NCI-H82 treated with DMSO at 0.1 percent for 48 hours (cell line): ENCODE data around the gene ZNF527.
"Not testable (repeated sequence)": the region's sequence is repeated elsewhere in the genome, so short reads cannot be mapped to it uniquely, and the experiment has no call there.

Source experiments
- DNase-seq: peaks from one replicate; lab custom pipeline; 2025; ENCODE audit not compliant: unreplicated experiment; lab: John Stamatoyannopoulos, UW

ZNF527 gene

GRCh38 chr19:37370880-37371661 lies at the start of gene ZNF527:
Gene ZNF527, plus strand, starts transcription at chr19:37371099. Its CDS starts 3,100 bp downstream, at chr19:37374199.
- peak; percentile 96 for DNase-seq

DNA sequence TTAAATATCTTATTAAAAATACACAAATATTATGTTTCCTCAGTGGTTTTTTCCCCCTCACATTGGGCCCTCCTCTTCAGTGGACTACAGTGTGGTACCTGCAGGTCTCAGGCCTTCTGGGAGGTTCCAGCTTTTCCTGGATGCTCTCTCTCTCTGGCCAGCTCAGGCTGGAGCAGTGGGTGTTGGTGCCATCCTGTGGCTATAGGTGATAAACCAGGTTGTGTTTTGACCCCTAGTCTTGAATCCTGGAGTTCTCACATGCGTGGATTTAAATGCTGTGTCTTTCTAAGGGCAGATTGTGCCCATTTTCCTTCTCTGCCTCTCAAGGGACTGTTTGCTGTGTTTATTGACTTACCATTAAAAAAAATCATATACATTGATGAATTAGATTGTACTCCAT lies 41.2 kb upstream of the ZNF527 start:
- DNase-seq: peak; percentile 7

GRCh38 chr19:37332839-37333238 lies 38.1 kb upstream of the ZNF527 start:
- DNase-seq: no peak

DNA sequence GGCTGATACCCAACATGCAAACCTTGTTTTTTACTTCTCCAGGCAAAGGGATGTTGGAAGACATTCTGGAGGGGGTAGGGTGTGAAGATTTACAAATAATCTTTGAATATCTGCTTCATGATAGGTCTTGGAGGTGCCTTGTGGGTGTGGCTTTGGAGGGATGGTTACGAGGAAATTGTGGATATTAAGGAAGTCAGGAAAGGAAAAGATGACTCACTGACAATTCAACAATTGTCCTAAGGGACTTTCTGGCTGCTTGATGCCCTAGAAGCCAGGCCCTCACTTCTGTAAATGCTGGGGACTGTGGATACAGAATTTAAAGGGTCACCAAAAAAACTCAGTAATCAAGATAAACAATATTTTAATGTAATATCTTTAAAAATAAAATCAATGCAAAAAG lies 37.4 kb upstream of the ZNF527 start:
- DNase-seq: no peak

DNA sequence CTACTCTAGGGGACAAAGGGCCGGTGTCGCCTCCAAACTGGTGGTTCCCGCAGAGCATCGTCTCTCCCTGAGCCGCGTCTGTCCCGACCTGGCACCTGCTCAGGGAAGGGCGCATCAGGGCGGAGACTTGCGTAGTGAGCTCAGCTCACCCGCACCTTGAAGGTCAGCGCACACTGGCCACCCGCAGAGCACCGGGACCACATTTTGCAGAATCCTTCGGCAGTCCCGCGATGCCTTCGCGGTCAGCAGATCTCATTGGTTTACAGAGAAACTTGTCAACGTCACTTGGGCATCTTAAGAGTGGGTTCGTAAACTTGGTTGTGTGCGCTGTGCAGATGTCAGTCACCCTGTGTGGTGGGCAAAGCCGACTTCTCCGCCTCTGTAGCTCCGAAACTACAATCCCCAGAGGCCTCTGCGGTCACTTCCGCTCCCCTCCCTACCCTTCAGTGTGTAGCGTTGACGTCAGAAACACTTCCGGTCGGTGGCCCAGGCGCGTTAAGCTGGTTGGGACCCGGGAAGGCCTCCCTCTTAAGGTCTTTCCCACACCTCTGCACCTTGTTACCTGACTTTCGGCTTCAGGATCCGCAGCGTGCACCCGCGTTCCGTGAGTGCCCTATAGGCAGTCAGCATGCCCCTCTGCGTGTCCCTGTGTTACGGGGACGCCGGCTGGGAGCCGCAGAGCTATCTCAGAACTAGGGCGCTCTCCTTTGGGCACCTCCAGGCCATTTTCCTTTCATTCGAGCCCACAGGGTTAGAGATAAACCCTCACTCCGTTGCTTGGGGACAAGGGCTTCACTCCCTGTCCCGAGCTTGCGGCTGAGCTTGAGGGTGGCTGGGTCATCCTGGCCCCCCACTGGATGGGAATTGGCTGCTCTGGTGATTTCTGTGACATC lies 36.5 kb upstream of the ZNF527 start:
- DNase-seq: peak; percentile 63

DNA sequence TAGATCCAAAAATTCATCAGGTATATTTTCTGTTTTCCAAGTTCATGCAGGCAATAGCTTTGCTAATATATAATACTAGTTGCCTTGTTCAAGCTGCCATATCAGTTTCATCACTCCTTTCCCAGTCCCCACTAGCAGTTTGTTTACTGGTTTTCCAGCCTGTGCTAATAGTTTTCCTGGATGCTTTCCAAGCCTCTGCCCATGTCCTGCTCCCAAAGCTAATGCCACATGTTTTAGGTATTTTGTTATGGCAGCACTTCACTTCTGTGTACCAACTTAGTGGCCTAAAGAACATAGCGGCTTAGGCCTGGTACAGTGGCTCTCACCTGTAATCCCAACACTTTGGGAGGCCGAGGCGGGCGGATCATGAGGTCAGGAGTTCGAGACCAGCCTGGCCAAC lies 28.1 kb upstream of the ZNF527 start:
- DNase-seq: no peak

DNA sequence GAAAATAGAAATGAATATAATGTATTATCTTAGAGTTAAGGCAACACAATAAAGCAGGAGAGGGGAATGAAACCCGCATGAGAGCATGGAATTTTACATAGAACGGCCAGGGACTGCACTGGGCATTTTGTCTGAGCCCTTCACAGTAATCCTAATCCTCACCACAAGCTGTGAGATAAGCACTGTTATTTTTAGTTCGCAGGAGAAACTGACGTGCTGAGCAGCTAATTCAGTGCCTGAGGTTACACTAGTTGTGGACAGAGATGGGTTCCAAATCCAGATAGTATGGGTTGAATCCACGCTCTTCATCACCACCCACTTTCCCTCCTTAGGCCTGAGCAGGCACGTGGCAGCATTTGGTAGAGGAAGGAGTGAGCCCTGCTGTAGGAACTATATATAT lies 24.8 kb upstream of the ZNF527 start:
- DNase-seq: peak; percentile 72

GRCh38 chr19:37348060-37348459 lies 22.8 kb upstream of the ZNF527 start:
- no peak for DNase-seq

DNA sequence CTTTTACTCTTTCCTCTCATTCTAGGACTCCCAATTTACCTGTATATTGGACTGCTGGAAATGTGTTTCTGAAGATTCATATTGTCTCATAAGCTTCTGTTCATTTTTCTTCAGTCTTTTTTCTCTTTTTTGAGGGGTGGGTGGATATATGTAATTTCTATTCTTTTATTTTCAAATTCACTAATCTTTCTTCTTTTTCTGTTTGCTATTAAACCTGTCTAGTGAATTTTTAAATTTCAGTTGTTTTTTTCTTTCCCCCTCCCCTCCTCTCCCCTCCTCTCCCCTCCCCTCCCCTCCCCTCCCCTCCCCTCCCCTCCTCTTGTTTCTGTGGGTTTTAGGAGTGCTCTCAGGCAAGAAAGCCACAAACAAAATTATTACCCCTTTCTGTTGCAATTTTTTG lies 16.9 kb upstream of the ZNF527 start:
- no peak for DNase-seq

GRCh38 chr19:37355901-37356300 lies 15.0 kb upstream of the ZNF527 start:
- no peak for DNase-seq

DNA sequence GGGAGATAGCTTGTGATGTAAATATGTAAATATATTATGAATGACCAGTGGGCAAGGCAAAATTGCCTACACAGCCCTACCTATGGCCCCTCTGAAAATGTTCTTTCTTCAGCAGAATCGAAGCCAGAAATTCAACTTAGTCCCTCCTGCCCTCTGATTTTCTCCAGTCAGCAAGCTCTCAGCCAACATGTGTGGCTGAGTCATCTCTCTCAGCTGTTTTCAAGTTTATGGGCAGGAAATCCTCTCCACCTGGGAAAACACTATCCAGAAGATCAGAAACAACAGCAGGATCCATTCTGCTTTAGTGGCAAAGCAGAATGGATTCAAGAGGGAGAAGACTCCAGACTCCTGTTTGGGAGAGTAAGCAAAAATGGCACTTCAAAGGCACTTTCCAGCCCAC lies 8.9 kb upstream of the ZNF527 start:
- no peak for DNase-seq

GRCh38 chr19:37362733-37363132 lies 8.2 kb upstream of the ZNF527 start:
- DNase-seq: no peak

- DNase-seq: not testable (repeated sequence)
Observed at GRCh38 chr19:37370386-37370879, 466 bp upstream of the ZNF527 start.

DNA sequence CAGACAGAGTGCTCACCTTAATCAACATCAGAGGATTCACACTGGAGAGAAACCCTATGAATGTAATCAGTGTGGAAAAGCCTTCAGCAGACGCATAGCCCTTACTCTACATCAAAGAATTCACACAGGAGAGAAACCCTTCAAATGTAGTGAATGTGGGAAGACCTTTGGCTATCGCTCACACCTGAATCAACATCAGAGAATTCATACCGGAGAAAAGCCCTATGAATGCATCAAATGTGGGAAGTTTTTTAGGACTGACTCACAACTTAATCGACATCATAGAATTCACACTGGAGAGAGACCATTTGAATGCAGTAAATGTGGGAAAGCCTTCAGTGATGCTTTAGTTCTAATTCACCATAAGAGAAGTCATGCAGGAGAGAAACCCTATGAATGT lies 18.3 kb downstream of the ZNF527 start:
- DNase-seq: no peak

DNA sequence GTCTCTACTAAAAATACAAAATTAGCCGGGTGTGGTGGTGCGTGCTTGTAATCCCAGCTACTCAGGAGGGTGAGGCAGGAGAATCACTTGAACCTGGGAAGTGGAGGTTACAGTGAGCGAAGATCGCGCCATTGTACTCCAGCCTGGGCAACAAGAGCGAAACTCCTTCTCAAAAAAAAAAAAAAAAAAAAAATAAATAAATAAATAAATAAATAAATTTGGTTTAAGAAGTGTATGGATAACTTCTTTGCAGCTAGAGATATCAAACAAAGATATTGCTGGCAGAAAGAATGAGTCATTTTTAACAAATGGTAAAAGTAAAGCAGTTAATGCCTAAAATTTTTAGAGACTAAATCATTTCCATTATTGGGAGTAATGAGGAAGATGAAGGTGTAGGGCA lies 20.5 kb downstream of the ZNF527 start:
- not testable (repeated sequence) for DNase-seq

DNA sequence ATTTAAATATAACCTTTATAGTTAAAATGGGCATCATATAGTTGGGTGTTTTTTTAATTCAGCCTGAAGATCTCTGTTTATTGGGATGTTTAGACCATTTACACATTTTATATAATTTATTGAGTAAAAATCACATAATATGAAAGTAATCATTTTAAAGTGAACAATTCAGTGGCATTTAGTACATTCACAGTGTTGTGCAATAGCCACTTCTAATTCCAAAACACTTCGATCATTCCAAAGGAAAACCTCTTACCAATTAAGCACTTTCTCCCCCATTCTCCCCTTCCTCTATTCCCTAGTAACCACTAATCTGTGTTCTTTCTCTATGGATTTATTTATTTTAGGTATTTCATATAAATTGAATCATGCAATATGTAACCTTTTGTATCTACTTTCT lies 30.2 kb downstream of the ZNF527 start:
- DNase-seq: no peak

DNA sequence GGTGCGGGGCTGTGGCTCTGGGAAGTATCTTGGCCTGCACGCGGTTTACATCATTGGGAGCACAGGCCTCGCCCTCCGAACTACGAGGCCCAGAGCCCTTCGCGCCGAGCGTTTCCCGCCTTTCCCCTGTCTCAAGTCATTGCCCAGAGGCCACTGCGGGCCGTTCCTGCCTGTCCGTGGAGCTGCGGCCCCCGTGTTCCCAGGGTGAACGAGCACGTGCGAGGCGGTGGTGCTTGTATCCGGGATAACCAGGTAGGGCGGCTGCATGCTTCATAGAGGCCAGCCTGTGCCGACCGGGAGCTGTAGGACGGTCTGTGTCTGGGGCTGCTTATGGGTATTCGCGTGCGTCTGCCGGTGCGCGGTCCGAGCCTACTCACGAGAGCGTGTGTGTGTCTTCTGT lies 32.5 kb downstream of the ZNF527 start:
- DNase-seq: no peak

- not testable (repeated sequence) for DNase-seq
Observed at GRCh38 chr19:37406140-37406846, 35.4 kb downstream of the ZNF527 start.

- no peak for DNase-seq
Observed at GRCh38 chr19:37412700-37413099, 41.8 kb downstream of the ZNF527 start.

DNA sequence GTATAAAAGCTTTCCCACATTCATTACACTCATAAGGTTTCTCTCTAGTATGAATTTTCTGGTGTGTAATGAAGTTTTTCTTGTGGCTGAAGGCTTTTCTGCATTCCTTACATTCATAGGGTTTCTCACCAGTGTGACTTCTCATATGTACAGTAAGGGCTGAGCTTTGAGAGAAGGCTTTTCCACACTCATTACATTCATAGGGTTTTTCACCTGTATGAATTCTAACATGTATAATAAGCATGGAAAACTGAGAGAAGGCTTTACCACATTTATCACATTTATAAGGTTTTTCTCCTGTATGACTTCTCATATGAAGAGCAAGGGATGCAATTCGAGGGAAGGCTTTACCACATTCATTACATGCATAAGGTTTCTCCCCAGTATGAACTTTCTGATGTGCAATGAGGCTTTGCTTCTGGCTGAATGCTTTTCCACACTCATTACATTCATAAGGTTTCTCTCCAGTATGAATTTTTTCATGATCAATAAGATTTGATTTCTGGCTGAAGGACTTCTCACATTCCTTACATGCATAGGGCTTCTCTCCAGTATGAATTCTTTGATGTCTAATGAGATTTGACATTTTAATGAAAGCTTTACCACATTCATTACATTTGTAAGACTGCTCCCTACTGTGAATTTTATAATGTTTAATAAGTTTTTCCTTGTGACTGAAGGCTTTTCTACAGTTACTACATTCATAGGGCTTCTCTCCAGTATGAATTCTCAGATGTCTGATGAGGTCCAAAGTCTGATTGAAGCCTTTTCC lies 42.6 kb downstream of the ZNF527 start:
- DNase-seq: no peak
